GM21619 (cell line): ENCODE measurements around the gene PAPOLB.

Experiments
- ATAC-seq: cut with Tn5 transposase; IDR thresholded peaks from one replicate; pipeline ENCODE4 v1.9.1; 2021; ENCODE audit not compliant: unreplicated experiment

Gene PAPOLB

GRCh38 chr7:4842319-4843064 is 19.3 kb downstream of the PAPOLB start:
- no peak for ATAC-seq

- ATAC-seq: no peak
Observed at GRCh38 chr7:4841836-4842235, 20.0 kb downstream of the PAPOLB start.

GRCh38 chr7:4841007-4841784 is 20.6 kb downstream of the PAPOLB start:
- no peak for ATAC-seq

GRCh38 chr7:4840079-4840501 is 21.7 kb downstream of the PAPOLB start:
- ATAC-seq: no peak

DNA sequence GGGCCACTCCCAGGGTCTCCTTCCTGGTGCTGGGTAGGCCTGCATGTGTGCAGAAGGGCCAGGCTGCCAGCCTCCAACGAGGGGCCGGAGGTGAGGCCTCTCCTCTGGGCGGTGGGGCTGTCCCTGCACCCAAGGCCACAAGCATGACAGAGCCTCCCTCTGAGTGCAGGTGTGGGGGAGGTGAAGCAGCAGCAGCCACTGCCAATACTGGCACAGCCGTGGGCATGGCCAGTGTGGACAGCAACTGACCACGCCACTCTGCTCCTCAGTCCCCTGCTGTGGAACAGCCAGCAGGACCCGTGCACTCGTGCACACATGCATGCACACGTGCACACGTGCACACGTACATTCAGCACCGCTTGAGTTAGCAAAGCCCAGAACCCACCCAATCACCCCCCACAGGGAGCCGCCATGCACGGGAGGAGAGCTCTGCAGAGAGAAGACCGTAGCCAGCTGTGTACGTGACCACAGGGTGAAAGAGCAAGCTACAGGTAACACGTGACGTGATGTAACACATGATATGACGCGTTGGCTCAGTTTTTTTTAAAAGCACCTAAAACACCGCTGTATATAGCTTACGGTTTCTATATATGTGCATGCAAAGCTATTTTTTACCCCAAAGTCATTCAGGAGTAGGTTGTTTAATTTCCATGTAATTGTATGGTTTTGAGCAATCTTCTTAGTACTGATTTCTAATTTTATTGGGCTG is 23.1 kb downstream of the PAPOLB start:
- no peak for ATAC-seq

DNA sequence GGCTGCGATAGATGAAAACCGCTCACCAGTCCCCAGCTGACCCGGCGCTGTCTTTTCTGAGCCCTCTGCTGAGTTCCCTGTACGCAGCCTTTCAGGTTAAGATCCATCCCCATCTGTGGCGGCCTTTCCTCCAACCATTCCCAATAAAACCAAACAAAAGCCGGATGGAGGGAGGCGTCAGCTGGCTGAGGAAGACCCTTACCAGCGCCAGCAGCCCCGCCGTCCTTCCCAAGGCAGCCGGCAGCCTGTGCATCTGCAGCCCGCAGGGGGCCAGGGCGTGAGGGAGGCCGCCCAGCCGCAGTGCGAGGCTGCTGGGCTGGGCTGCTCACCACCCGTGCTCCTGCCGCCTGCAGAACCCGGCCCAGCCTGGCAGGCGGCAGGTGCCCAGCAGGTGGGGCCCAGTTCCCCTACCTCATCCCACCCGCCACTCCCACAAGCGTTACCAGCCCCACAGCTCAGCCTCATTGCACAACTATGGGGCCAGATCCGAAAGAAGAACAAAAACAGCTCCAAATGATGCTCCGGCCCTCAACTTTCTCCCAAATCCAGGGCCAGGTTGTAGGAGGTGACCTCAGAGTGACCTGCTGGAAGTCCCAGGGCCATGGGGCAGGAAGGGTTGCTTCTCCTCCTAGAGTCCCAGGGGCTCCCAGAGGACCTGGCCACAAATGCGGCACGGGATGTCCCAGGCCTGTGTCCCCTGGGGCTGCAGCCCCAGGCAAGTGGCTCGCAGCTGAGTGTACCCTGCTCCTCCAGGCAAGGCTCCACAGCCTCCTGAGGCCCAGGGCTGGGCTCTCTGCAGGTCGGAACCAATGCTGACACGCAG is 23.8 kb downstream of the PAPOLB start:
- ATAC-seq: no peak

GRCh38 chr7:4837041-4837802 is 24.6 kb downstream of the PAPOLB start:
- no peak for ATAC-seq

DNA sequence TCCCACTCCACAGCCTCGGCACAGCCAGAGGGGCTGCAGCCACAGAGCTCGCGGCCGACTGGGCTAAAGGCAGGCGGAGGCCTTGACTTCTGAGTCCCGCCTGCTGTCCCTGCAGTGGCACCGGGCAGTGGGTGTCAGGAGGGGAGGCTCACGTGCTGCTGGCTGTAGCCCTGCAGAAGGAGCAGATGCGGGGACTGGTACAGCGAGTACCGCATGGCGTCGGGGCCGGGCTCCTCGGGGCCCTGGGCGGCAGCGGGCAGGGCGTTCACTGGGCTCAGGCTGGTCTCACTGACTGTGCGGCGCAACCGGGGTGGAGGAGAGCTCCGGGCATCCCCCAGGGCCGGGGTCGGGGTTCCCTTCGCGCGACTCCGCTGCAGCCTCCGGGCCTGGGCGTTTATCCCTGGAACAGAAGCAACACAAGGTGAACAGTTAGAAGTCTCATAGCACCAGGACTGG is 25.6 kb downstream of the PAPOLB start:
- ATAC-seq: no peak

DNA sequence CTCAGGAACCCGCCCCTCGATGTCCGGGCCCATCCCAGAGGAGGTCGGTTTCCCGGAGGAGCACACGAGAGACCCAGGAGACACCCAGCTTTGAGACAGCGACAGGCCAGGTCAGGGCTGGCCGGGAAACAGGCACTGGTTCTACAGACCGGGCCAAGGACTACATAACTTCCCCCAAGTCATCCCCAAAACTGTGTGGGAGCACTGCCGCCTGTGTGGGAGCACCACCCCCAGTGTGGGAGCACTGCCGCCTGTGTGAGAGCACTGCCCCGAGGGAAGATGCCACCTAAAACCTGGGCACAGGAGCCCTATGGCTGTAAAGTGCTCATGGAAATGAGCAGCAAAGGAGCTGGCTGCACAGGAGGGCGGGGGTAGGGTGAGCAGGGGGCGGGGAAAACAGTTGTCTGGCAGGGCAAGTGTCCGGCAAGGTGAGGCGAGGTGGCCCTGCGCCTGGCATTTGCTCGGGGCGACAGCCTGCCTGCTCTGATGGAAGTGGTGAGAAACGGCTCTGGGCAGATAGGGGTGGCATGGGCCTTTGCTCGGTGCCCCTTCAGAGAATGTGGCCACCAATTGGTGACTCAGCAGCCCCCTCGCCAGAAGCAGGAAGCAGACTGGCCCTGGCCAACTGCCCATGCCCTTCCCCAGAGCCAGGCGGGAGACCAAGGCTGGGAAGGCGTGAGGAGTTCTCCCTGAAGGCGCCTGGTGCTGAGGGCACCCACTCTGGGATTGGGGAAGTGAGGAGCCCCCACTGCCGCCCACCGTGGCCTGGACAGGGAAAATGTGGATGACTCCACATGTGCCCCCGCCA is 26.2 kb downstream of the PAPOLB start:
- no peak for ATAC-seq

GRCh38 chr7:4834601-4835397 is 27.0 kb downstream of the PAPOLB start:
- ATAC-seq: no peak

DNA sequence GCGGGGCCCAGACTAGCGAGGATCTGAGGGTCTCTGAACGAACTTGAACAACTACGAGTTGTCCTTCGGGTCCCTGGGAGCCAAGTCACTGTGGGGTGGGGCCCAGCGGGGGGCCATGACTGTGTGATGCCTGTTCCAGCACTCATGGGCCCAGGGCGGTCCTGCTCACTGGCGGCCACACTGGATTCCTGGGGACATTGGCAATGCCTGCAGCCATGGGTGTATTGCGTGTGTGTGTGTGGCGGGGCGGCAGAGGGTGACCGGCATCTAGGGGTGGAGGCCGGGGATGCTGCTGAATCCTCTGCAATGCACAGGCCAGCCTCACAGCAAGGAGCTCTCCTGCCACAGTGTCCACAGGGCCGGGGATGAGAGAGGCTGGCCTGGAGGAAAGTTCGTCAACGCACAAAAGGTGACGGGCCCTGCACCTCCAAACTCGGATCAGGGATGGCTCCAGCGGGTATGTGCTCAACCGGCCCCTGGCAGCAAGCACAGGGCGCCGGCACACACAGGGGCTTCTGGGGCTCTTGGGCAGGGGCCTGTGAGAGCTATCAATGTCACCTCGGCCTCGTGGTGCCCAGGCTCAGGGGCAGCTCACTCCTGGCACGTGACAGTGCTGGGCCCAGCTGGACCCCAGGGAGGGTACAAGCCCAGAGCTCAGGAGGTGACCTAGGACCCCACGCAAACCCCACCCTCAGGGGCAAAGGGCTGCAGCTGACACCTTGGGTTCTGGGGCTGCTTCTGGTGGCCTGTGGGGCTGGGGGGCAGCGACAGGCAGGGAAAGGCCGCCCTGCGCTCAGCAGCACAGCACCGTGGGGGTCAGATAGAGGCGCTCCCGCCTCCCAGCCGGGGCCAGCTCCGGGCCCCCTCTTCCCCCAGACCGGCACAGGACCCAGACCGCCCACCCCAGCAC is 27.9 kb downstream of the PAPOLB start:
- no peak for ATAC-seq

DNA sequence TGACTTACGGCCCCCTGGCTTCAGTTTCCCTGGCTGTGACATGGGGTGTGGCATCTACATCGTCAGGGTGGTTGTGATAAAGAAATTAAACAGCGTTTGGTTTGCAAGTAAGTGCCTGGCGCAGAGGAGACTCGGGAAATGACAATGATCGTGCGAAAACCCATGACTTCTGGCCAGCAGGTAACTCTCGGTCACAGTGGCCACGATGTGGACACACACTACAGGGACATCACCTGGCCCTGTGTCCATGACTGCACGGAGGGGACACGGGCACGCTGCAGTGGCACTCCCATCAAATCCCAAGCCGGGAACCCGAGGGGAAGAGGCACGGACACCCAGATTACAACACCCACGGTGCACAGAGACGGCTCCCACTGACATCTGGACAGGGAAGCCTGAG is 28.7 kb downstream of the PAPOLB start:
- ATAC-seq: no peak

GRCh38 chr7:4832711-4833110 is 29.1 kb downstream of the PAPOLB start:
- no peak for ATAC-seq

DNA sequence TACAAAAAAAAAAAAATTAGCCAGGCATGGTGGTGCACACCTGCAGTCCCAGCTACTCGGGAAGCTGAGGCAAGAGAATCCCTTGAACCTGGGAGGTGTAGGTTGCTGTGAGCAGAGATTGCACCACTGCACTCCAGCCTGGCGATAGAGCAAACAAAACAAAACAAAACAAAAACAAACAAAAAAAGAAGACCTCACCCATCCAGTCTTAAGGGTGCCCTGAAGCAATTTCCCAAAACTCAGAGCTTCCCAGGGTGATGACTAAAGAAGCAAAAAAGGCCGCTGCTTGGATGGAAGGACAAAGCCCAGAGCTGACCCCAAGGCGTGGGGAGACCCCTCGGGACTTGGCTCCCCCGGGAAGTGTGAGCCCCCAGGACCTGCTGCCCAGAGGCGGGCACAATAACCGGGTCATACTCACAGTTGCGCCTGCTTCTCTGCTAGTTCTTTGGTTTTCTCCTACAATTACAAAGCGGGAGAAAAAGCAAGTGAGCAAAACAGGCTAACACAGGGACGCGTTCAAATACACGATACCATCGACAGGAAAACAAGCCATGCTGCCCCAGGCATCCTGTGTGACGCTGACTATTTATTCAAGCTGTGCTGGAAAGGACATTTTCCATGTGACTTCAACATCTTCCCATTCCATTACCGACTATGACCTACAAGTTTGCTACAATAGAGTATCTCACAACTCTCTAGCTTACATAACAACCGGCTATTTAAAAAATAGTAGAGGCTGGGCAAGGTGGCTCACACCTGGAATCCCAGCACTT is 29.9 kb downstream of the PAPOLB start:
- no peak for ATAC-seq

- no peak for ATAC-seq
Observed at GRCh38 chr7:4830176-4830575, 31.7 kb downstream of the PAPOLB start.

- ATAC-seq: no peak
Observed at GRCh38 chr7:4828720-4829383, 33.0 kb downstream of the PAPOLB start.
